Heart left ventricle (tissue), 13 donors: ENCODE data around the gene RPS6KA2.

Experiments
- POLR2A ChIP-seq, 2 donors: fragments of 450-650 bp; IDR thresholded peaks; one replicate each; pipeline ENCODE4 v1.6.1; 2017; ENCODE audit warnings: antibody characterized with exemption in 2 of 2, mild to moderate bottlenecking in 2 of 2, moderate library complexity in 2 of 2
- TF ChIP-seq, protein P1 (sequence below), 12 donors: fragments of 200-600 bp; sonication (generic) in 4 of 12; IDR thresholded peaks; one replicate each; pipeline versions ENCODE4 v1.5.0 to v1.8.0; 2018 to 2022; ENCODE audit warnings: antibody characterized with exemption in 12 of 12, mild to moderate bottlenecking in 5 of 12
- donor health status: ischemic (EF 13 %, LVEDD 7.1; RV severe dilation, severe dysfunction).
- donor health status: DM: no; HTN: yes; CAD: no.
- donor health status: DM: no; HTN: no; CAD: no.
- donor health status: ischemic (EF 25% LVEDD 6.9; RV normal size, moderate dysfunction).
- donor health status: ischemic (EF 25% LVEDD 5.7; RV mildly dilated, moderate dysfunction).
- donor health status: ischemic (EF 35%, LVEDD 5.7; RV mildly dilated, moderate dysfunction).
- donor health status: nonischemic (EF 11% LVEDD 7.7; RV severe dilation, severe dysfunction).
- donor health status: DM: yes; HTN: yes; CAD: no.
- donor health status: PGD.
- donor health status: ischemic (EF 29% LVEDD 5.4; RV normal size, mild dysfunction).
- donor health status: nonischemic (EF 23%, LVEDD 6.1; RV moderate dilation, normal function).

DNA sequence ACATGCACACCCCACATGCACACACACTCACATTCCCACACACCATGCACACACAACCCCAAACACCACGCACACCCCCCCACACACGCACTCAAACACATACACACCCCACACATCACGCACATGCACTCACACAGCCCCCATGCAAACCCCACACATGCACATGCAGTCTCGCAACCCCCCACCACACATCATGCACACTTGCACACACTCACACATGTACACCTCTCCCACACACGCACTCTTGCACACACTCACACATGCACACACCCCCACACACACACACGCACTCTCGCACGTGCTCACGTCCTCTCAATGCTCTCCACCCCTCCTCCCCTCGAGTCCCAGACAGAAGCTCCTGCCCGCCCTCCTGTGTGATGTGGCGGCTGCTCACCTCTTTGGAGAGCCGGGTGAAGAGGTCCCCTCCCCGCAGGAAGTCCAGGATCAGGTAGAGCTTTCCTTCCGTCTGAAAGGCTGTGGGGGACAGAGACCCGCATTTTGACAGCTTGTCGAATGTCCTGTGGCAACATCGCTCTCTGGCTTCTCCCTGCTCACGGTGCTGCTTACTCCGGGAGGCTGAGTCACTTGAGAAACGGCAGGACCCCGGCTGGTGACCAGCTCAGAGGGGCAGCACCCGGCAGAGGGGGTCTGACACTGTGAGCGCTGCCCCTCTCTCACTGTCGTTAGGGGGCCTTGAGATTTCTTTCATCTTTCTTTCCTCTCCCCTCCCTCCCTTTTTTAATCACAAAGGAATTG lies 119.1 kb downstream of the RPS6KA2 start:
- TF ChIP-seq, protein P1, sequence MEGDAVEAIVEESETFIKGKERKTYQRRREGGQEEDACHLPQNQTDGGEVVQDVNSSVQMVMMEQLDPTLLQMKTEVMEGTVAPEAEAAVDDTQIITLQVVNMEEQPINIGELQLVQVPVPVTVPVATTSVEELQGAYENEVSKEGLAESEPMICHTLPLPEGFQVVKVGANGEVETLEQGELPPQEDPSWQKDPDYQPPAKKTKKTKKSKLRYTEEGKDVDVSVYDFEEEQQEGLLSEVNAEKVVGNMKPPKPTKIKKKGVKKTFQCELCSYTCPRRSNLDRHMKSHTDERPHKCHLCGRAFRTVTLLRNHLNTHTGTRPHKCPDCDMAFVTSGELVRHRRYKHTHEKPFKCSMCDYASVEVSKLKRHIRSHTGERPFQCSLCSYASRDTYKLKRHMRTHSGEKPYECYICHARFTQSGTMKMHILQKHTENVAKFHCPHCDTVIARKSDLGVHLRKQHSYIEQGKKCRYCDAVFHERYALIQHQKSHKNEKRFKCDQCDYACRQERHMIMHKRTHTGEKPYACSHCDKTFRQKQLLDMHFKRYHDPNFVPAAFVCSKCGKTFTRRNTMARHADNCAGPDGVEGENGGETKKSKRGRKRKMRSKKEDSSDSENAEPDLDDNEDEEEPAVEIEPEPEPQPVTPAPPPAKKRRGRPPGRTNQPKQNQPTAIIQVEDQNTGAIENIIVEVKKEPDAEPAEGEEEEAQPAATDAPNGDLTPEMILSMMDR (IDR thresholded peaks at IDR 0.05) = no peak
- TF ChIP-seq POLR2A (IDR thresholded peaks at IDR 0.05) = no peak
